ENCODE measurements around the gene KCNIP1.

GRCh38 chr5:170474489-170475274 lies 29.1 kb upstream of the KCNIP1 start:
- TF ChIP-seq EZH2 (IDR thresholded peaks at IDR 0.05; ENCODE audit: low read depth, low read length, severe bottlenecking) = no peak
- no peak for TF ChIP-seq ZNF274 (IDR thresholded peaks at IDR 0.05; ENCODE audit: borderline replicate concordance, extremely low read depth, low read length)
- TF ChIP-seq SRF (IDR thresholded peaks at IDR 0.05; ENCODE audit: low read depth, low read length) = no peak
- TF ChIP-seq, protein P1, sequence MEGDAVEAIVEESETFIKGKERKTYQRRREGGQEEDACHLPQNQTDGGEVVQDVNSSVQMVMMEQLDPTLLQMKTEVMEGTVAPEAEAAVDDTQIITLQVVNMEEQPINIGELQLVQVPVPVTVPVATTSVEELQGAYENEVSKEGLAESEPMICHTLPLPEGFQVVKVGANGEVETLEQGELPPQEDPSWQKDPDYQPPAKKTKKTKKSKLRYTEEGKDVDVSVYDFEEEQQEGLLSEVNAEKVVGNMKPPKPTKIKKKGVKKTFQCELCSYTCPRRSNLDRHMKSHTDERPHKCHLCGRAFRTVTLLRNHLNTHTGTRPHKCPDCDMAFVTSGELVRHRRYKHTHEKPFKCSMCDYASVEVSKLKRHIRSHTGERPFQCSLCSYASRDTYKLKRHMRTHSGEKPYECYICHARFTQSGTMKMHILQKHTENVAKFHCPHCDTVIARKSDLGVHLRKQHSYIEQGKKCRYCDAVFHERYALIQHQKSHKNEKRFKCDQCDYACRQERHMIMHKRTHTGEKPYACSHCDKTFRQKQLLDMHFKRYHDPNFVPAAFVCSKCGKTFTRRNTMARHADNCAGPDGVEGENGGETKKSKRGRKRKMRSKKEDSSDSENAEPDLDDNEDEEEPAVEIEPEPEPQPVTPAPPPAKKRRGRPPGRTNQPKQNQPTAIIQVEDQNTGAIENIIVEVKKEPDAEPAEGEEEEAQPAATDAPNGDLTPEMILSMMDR (IDR thresholded peaks at IDR 0.05; ENCODE audit: control extremely low read depth in 1 of 3, insufficient read depth in 1 of 3, low read depth in 1 of 3, low read length in 3 of 3) = no peak
- TF ChIP-seq, protein P2, sequence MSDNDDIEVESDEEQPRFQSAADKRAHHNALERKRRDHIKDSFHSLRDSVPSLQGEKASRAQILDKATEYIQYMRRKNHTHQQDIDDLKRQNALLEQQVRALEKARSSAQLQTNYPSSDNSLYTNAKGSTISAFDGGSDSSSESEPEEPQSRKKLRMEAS (IDR thresholded peaks at IDR 0.05) = no peak
- TF ChIP-seq RAD21 (IDR thresholded peaks at IDR 0.05 in 1 of 2, conservative IDR thresholded peaks at IDR 0.05 in 1 of 2; ENCODE audit: low read depth in 2 of 2, low read length in 2 of 2) = no peak
- TF ChIP-seq POLR2A (IDR thresholded peaks at IDR 0.05; ENCODE audit: control extremely low read depth in 1 of 2, low read depth in 2 of 2, low read length in 2 of 2) = no peak
- TF ChIP-seq BACH1 (IDR thresholded peaks at IDR 0.05; ENCODE audit: low read length) = no peak
- TF ChIP-seq FOSL1 (IDR thresholded peaks at IDR 0.05; ENCODE audit: insufficient read depth, low read depth, low read length) = no peak
- TF ChIP-seq KDM5A (IDR thresholded peaks at IDR 0.05; ENCODE audit: low read length) = no peak
- TF ChIP-seq RXRA (IDR thresholded peaks at IDR 0.05; ENCODE audit: insufficient read depth, low read depth, low read length) = no peak
- TF ChIP-seq RBBP5 (IDR thresholded peaks at IDR 0.05; ENCODE audit: borderline replicate concordance, low read depth, low read length) = no peak
- TF ChIP-seq USF2 (IDR thresholded peaks at IDR 0.05; ENCODE audit: low read length) = no peak

Measured in H1 (cell line).